Measurements from ENCODE around the gene ELMO1. TPM values are rescaled to one million over a fixed set of nuclear protein-coding genes. Genes with fewer than 3 reads are reported as not detected.

Gene ELMO1
- total and polyA plus RNA-seq, 4 donors, result 6.7 to 51.5 (median 14.8) TPM

GRCh38 chr7:37112218-37112617 lies 336.4 kb downstream of the ELMO1 start (continued):
- TF ChIP-seq FOXA2 (IDR thresholded peaks at IDR 0.05) (no peak), SP1 (IDR thresholded peaks at IDR 0.05) (no peak), RAD21 (IDR thresholded peaks at IDR 0.05) (no peak), NR2F2 (IDR thresholded peaks at IDR 0.05) (no peak), EGR1 (IDR thresholded peaks at IDR 0.05; ENCODE audit: low read depth in 2 of 2) (no peak)

- 100% methylated on average over 1 of the region's 1 CpG for WGBS
- no peak overlapping the region for H3K27ac ChIP-seq (ENCODE audit: low read depth in 1 of 2, low read length in 2 of 2)
- H3K27me3 ChIP-seq (ENCODE audit: control insufficient read depth in 4 of 4, insufficient read depth in 4 of 4, low read length in 3 of 4), result no peaks in the 10 kb centered on the region
- no peaks in the 10 kb centered on the region for H3K9me3 ChIP-seq (ENCODE audit: control insufficient read depth in 4 of 4, low read length in 3 of 4)
- no peak overlapping the region for H3K4me3 ChIP-seq (ENCODE audit: low read depth in 1 of 3, low read length in 3 of 3)
- no peaks in the 10 kb centered on the region for H3K4me1 ChIP-seq (ENCODE audit: control insufficient read depth in 4 of 4, insufficient read depth in 4 of 4, low read length in 3 of 4)
- H3K9ac ChIP-seq (ENCODE audit: low read depth in 1 of 2, low read length in 2 of 2), result no peak overlapping the region
- no peak for DNase-seq (ENCODE audit: low spot score)
- no peak for TF ChIP-seq TAF1 (conservative IDR thresholded peaks at IDR 0.05)
- TF ChIP-seq MAX (IDR thresholded peaks at IDR 0.05), result no peak
- TF ChIP-seq RAD21 (IDR thresholded peaks at IDR 0.05), result no peak
- TF ChIP-seq REST (IDR thresholded peaks at IDR 0.05), result no peak
- no peak for TF ChIP-seq HNF4A (conservative IDR thresholded peaks at IDR 0.05)
- no peak for TF ChIP-seq ZBTB33 (IDR thresholded peaks at IDR 0.05)
- TF ChIP-seq CTCF (IDR thresholded peaks at IDR 0.05; ENCODE audit: low read depth, low read length, missing input control), result no peak
- no peak for TF ChIP-seq ATF3 (IDR thresholded peaks at IDR 0.05)
- no peak for TF ChIP-seq SP1 (IDR thresholded peaks at IDR 0.05)
- TF ChIP-seq FOXA2 (IDR thresholded peaks at IDR 0.05), result no peak
- TF ChIP-seq NR2F2 (IDR thresholded peaks at IDR 0.05), result no peak
- H3K36me3 ChIP-seq (ENCODE audit: control insufficient read depth in 4 of 4, insufficient read depth in 3 of 4, low read depth in 1 of 4, low read length in 3 of 4), result peaks cover 0 to 5% (median under 1%) of the 10 kb centered on the region in 4 donors
Observed at GRCh38 chr7:37111459-37111858, 337.2 kb downstream of the ELMO1 start.

All from liver (tissue), 9 donors.